Sigmoid colon (tissue), 7 donors: Measurements from ENCODE around the gene LY6G6D. TPM values are rescaled to one million over a fixed set of nuclear protein-coding genes. Genes with fewer than 3 reads are reported as not detected.

Experiments
- DNase-seq: peaks from one replicate; pipeline ENCODE4 v3.0.0-alpha.2; 2019
- H3K27ac ChIP-seq, 4 donors: fragments of 200-600 bp; sonication (generic); one replicate each; pipeline ENCODE4 v1.5.1; 2016 to 2019; ENCODE audit warnings: mild to moderate bottlenecking in 1 of 4
- H3K27me3 ChIP-seq, 3 donors: fragments of 200-600 bp; sonication (generic); one replicate each; pipeline ENCODE4 v1.5.1; 2019; ENCODE audit warnings: mild to moderate bottlenecking in 1 of 3
- H3K36me3 ChIP-seq, 4 donors: fragments of 200-600 bp; sonication (generic); one replicate each; pipeline ENCODE4 v1.5.1; 2016 to 2019
- H3K4me1 ChIP-seq, 4 donors: fragments of 200-600 bp; sonication (generic); one replicate each; pipeline ENCODE4 v1.5.1; 2017 to 2019
- H3K4me3 ChIP-seq, 4 donors: fragments of 200-600 bp; sonication (generic); one replicate each; pipeline ENCODE4 v1.5.1; 2017 to 2019; ENCODE audit warnings: mild to moderate bottlenecking in 2 of 4, moderate library complexity in 1 of 4
- H3K9me3 ChIP-seq, 4 donors: fragments of 200-600 bp in 3 of 4; sonication (generic) in 3 of 4; one replicate each; pipeline versions ENCODE4 v1.5.1 to v1.6.1; 2013 to 2019
- EP300 ChIP-seq, 4 donors: sonication (generic); formaldehyde crosslinking; IDR thresholded peaks; one replicate each; pipeline ENCODE4 v1.6.1; 2017; ENCODE audit warnings: antibody characterized with exemption in 4 of 4
- POLR2A ChIP-seq, 2 donors: fragments of 450-650 bp; IDR thresholded peaks; one replicate each; pipeline ENCODE4 v1.6.1; 2016; ENCODE audit warnings: antibody characterized with exemption in 2 of 2, mild to moderate bottlenecking in 2 of 2, moderate library complexity in 2 of 2
- POLR2AphosphoS5 ChIP-seq, 4 donors: sonication (generic); formaldehyde crosslinking; IDR thresholded peaks; one replicate each; pipeline ENCODE4 v1.6.1; 2017; ENCODE audit warnings: antibody characterized with exemption in 4 of 4
- WGBS, 2 donors: extraction: QIAGEN DNeasy Blood & Tissue Kit; methylation state at CpG; one replicate each; pipeline ENCODE4 v1.1.7; 2013; 5-methylcytosine and 5-hydroxymethylcytosine counted together
- intact Hi-C: fragments of 100-400 bp; cut with DNase I; formaldehyde crosslinking; loops from one replicate; pipeline ENCODE4 v1.15.1; 2023
- polyA plus RNA-seq, 3 donors: library from polyadenylated mRNA; stranded (reverse); fragments of 200-250 nt; gene quantifications; one replicate each; pipeline ENCODE4 v1.2.3, GENCODE V29; 2013
- total RNA-seq, 4 donors: library from RNA; depleted of rRNA; stranded (reverse); fragments of >200 nt; gene quantifications; one replicate each; pipeline ENCODE4 v1.1.0, GENCODE V29; 2016
- TF ChIP-seq, protein P1 (sequence below), 4 experiments: fragments of 450-650 bp in 3 of 4; fragments of 200-600 bp in 1 of 4; IDR thresholded peaks; one replicate each; pipeline ENCODE4 v1.5.1; 2016 to 2019; ENCODE audit warnings: antibody characterized with exemption in 4 of 4, mild to moderate bottlenecking in 3 of 4, moderate library complexity in 2 of 4
- donor health status: healthy with polysubstance abuse.
- donor health status: Bipolar disorder and iron deficiency.
- donor health status: healthy.

LY6G6D gene
- total and polyA plus RNA-seq, 7 donors: 0.31 to 21.2 (median 6.4) TPM; not detected in 2

- intact Hi-C loops: no loop called here
- 8 to 42% methylated on average over 5 of the region's 5 CpGs for WGBS, 2 donors
- H3K4me1 ChIP-seq: peaks cover 0 to 11% (median 10%) of the 10 kb centered on the region in 4 donors
- H3K36me3 ChIP-seq: no peaks in the 10 kb centered on the region
- H3K4me3 ChIP-seq: no peak overlapping the region
- H3K27me3 ChIP-seq: no peaks in the 10 kb centered on the region
- H3K9me3 ChIP-seq: no peaks in the 10 kb centered on the region
- DNase-seq: no peak
- no peak for TF ChIP-seq POLR2AphosphoS5 (IDR thresholded peaks at IDR 0.05)
- no peak for TF ChIP-seq EP300 (IDR thresholded peaks at IDR 0.05)
- TF ChIP-seq, protein P1, sequence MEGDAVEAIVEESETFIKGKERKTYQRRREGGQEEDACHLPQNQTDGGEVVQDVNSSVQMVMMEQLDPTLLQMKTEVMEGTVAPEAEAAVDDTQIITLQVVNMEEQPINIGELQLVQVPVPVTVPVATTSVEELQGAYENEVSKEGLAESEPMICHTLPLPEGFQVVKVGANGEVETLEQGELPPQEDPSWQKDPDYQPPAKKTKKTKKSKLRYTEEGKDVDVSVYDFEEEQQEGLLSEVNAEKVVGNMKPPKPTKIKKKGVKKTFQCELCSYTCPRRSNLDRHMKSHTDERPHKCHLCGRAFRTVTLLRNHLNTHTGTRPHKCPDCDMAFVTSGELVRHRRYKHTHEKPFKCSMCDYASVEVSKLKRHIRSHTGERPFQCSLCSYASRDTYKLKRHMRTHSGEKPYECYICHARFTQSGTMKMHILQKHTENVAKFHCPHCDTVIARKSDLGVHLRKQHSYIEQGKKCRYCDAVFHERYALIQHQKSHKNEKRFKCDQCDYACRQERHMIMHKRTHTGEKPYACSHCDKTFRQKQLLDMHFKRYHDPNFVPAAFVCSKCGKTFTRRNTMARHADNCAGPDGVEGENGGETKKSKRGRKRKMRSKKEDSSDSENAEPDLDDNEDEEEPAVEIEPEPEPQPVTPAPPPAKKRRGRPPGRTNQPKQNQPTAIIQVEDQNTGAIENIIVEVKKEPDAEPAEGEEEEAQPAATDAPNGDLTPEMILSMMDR (IDR thresholded peaks at IDR 0.05): no peak
- no peak for TF ChIP-seq POLR2A (IDR thresholded peaks at IDR 0.05)
- peak overlapping the region in 1 of 4 donors; percentile 74 for H3K27ac ChIP-seq
Observed at GRCh38 chr6:31713991-31714684, 1.0 kb upstream of the LY6G6D start.

- H3K9me3 ChIP-seq: no peaks in the 10 kb centered on the region
Observed at GRCh38 chr6:31717499-31718222, 2.5 kb downstream of the LY6G6D start.

GRCh38 chr6:31718265-31718664, 3.1 kb downstream of the LY6G6D start:
- Histone ChIP-seq H3K4me1 (peaks cover 0 to 11% (median 10%) of the 10 kb centered on the region in 4 donors), H3K27ac (no peak overlapping the region), H3K27me3 (no peaks in the 10 kb centered on the region), H3K9me3 (no peaks in the 10 kb centered on the region), H3K36me3 (no peaks in the 10 kb centered on the region), H3K4me3 (no peak overlapping the region)
- no peak for DNase-seq
- no peak for TF ChIP-seq POLR2AphosphoS5 (IDR thresholded peaks at IDR 0.05)
- TF ChIP-seq EP300 (IDR thresholded peaks at IDR 0.05): no peak
- no peak for TF ChIP-seq POLR2A (IDR thresholded peaks at IDR 0.05)
- TF ChIP-seq, protein P1 (IDR thresholded peaks at IDR 0.05): no peak
- intact Hi-C loops: no loop called here
- WGBS, 2 donors: 18 to 67% methylated on average over 1 of the region's 1 CpG

More at GRCh38 chr6:31717499-31718222, 2.5 kb downstream of the LY6G6D start:
- Histone ChIP-seq H3K4me1 (peaks cover 0 to 11% (median 10%) of the 10 kb centered on the region in 4 donors), H3K27me3 (no peaks in the 10 kb centered on the region), H3K36me3 (no peaks in the 10 kb centered on the region), H3K27ac (no peak overlapping the region), H3K4me3 (no peak overlapping the region)
- WGBS, 2 donors: 76 to 85% methylated on average over 10 of the region's 10 CpGs
- intact Hi-C loops: no loop called here
- no peak for DNase-seq
- no peak for TF ChIP-seq POLR2A (IDR thresholded peaks at IDR 0.05)
- TF ChIP-seq POLR2AphosphoS5 (IDR thresholded peaks at IDR 0.05): no peak
- no peak for TF ChIP-seq EP300 (IDR thresholded peaks at IDR 0.05)
- TF ChIP-seq, protein P1 (IDR thresholded peaks at IDR 0.05): no peak

- TF ChIP-seq POLR2A (IDR thresholded peaks at IDR 0.05) (no peak), EP300 (IDR thresholded peaks at IDR 0.05) (no peak), POLR2AphosphoS5 (IDR thresholded peaks at IDR 0.05) (no peak)
- TF ChIP-seq, protein P1 (IDR thresholded peaks at IDR 0.05): no peak
- H3K9me3 ChIP-seq: no peaks in the 10 kb centered on the region
- WGBS, 2 donors: 67 to 82% methylated on average over 6 of the region's 6 CpGs
- H3K27me3 ChIP-seq: no peaks in the 10 kb centered on the region
- no peaks in the 10 kb centered on the region for H3K36me3 ChIP-seq
- DNase-seq: no peak
- no peak overlapping the region for H3K27ac ChIP-seq
- intact Hi-C loops: no loop called here
- H3K4me1 ChIP-seq: peaks cover 0 to 11% (median 10%) of the 10 kb centered on the region in 4 donors
- H3K4me3 ChIP-seq: no peak overlapping the region
Observed at GRCh38 chr6:31719001-31719400, 3.9 kb downstream of the LY6G6D start.
